ENCODE results near the gene LEPROT. TPM values are rescaled to one million over a fixed set of nuclear protein-coding genes. Genes with fewer than 3 reads are reported as not detected.

LEPROT gene
- total and polyA plus RNA-seq, 10 of the 15 experiments (the other 5 are each of a cell fraction or from before 2014, with no cell fraction given) = 14.9 to 38.1 (median 17.4) TPM

GRCh38 chr1:65420590-65421350 is at the start of gene LEPROT, which contains the start of gene LEPR (continued):
- TF ChIP-seq MYC (IDR thresholded peaks at IDR 0.05; ENCODE audit: insufficient read depth, insufficient read length, insufficient replicate concordance, low read length, severe bottlenecking) = peak; percentile 30
- peak; percentile 65; the same call in 1 of the 2 replicates for TF ChIP-seq ZBTB40 (IDR thresholded peaks at IDR 0.05; ENCODE audit: borderline replicate concordance)
- TF ChIP-seq HDGF (IDR thresholded peaks at IDR 0.05) = 0 out of 2 replicates have a peak, but pooled peaks have one; percentile 12
- TF ChIP-seq, protein P1, sequence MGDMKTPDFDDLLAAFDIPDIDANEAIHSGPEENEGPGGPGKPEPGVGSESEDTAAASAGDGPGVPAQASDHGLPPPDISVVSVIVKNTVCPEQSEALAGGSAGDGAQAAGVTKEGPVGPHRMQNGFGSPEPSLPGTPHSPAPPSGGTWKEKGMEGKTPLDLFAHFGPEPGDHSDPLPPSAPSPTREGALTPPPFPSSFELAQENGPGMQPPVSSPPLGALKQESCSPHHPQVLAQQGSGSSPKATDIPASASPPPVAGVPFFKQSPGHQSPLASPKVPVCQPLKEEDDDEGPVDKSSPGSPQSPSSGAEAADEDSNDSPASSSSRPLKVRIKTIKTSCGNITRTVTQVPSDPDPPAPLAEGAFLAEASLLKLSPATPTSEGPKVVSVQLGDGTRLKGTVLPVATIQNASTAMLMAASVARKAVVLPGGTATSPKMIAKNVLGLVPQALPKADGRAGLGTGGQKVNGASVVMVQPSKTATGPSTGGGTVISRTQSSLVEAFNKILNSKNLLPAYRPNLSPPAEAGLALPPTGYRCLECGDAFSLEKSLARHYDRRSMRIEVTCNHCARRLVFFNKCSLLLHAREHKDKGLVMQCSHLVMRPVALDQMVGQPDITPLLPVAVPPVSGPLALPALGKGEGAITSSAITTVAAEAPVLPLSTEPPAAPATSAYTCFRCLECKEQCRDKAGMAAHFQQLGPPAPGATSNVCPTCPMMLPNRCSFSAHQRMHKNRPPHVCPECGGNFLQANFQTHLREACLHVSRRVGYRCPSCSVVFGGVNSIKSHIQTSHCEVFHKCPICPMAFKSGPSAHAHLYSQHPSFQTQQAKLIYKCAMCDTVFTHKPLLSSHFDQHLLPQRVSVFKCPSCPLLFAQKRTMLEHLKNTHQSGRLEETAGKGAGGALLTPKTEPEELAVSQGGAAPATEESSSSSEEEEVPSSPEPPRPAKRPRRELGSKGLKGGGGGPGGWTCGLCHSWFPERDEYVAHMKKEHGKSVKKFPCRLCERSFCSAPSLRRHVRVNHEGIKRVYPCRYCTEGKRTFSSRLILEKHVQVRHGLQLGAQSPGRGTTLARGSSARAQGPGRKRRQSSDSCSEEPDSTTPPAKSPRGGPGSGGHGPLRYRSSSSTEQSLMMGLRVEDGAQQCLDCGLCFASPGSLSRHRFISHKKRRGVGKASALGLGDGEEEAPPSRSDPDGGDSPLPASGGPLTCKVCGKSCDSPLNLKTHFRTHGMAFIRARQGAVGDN (IDR thresholded peaks at IDR 0.05) = peak; percentile 61; the same call in 1 of the 2 replicates
- no peak for TF ChIP-seq RAD21 (IDR thresholded peaks at IDR 0.05; ENCODE audit: insufficient read depth, low read depth, low read length)
- peak; percentile 44 for TF ChIP-seq RELA (IDR thresholded peaks at IDR 0.05; ENCODE audit: borderline replicate concordance, partially characterized antibody)
- TF ChIP-seq RB1 (IDR thresholded peaks at IDR 0.05; ENCODE audit: borderline replicate concordance) = peak; percentile 87
- 0 out of 2 replicates have a peak, but pooled peaks have one; percentile 14 for TF ChIP-seq TCF3 (IDR thresholded peaks at IDR 0.05; ENCODE audit: borderline replicate concordance, insufficient read depth, low read depth, low read length)
- no peak for TF ChIP-seq CBX3 (IDR thresholded peaks at IDR 0.05; ENCODE audit: borderline replicate concordance, low read depth)
- TF ChIP-seq ZNF217 (IDR thresholded peaks at IDR 0.05) = no peak
- no peak for TF ChIP-seq SIX5 (IDR thresholded peaks at IDR 0.05; ENCODE audit: low read depth, low read length, severe bottlenecking)
- TF ChIP-seq, protein P2, sequence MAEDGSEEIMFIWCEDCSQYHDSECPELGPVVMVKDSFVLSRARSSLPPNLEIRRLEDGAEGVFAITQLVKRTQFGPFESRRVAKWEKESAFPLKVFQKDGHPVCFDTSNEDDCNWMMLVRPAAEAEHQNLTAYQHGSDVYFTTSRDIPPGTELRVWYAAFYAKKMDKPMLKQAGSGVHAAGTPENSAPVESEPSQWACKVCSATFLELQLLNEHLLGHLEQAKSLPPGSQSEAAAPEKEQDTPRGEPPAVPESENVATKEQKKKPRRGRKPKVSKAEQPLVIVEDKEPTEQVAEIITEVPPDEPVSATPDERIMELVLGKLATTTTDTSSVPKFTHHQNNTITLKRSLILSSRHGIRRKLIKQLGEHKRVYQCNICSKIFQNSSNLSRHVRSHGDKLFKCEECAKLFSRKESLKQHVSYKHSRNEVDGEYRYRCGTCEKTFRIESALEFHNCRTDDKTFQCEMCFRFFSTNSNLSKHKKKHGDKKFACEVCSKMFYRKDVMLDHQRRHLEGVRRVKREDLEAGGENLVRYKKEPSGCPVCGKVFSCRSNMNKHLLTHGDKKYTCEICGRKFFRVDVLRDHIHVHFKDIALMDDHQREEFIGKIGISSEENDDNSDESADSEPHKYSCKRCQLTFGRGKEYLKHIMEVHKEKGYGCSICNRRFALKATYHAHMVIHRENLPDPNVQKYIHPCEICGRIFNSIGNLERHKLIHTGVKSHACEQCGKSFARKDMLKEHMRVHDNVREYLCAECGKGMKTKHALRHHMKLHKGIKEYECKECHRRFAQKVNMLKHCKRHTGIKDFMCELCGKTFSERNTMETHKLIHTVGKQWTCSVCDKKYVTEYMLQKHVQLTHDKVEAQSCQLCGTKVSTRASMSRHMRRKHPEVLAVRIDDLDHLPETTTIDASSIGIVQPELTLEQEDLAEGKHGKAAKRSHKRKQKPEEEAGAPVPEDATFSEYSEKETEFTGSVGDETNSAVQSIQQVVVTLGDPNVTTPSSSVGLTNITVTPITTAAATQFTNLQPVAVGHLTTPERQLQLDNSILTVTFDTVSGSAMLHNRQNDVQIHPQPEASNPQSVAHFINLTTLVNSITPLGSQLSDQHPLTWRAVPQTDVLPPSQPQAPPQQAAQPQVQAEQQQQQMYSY (CRISPR knock-in tag; IDR thresholded peaks at IDR 0.05) = no peak
- TF ChIP-seq GATAD2B (conservative IDR thresholded peaks at IDR 0.05; ENCODE audit: low read depth) = peak; percentile 95
- TF ChIP-seq RUNX3 (IDR thresholded peaks at IDR 0.05; ENCODE audit: low read length) = peak; percentile 25; the same call in 1 of the 2 replicates
- TF ChIP-seq POLR2AphosphoS5 (IDR thresholded peaks at IDR 0.05; ENCODE audit: low read length) = peak; percentile 70; the same call in 1 of the 2 replicates
